ENCODE measurements around the gene PCSK1N.

PCSK1N gene

DNA sequence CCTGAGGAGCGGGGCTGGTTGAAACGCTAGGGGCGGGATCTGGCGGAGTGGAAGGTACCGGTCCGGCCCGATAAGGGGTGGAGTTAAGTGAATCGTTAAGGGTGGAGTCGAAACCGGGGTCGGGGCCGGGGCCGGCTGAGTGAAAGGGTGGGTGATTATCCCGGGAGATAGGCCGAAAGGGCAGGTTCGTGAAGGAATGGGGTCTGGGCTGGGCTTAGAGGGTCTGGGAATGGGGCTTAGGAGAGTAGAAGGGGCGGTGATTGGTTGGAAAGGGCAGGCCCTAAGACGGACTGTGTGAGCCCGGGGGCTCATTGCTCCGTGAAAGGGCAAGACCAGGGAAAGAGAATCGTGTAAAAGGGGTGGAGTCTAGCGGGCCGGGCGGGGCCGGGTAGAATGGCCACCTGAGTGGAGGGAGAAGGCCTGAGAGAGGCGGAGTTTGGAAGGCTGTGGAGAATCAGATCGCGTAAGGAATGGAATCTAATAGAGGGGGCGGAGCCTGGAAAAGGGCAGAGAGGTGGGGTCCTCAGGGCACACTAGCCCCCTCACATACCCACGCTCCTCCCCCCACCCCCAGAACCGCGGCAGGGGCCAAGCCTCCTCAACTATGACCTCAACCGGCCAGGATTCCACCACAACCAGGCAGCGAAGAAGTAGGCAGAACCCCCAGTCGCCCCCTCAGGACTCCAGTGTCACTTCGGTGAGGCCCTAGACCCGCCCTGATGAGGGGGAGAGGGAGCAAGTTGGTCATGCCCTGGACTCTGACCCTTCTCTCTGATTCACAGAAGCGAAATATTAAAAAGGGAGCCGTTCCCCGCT lies 33.1 kb downstream of the PCSK1N start:
- no CpG with 5 or more reads among the region's 40 CpGs for WGBS (ENCODE audit: insufficient coverage, insufficient read length)
- Histone ChIP-seq H3K36me3 (ENCODE audit: control insufficient read depth, insufficient read depth, low read length) (peaks cover 3% of the 10 kb centered on the region; the same call in 1 of the 2 replicates), H3K4me3 (ENCODE audit: low read length) (peak overlapping the region; percentile 94; the same call in 1 of the 2 replicates), H3K27me3 (ENCODE audit: control insufficient read depth, insufficient read depth, low read length) (no peaks in the 10 kb centered on the region), H3K27ac (ENCODE audit: low read length) (no peak overlapping the region), H3K9me3 (ENCODE audit: control insufficient read depth, insufficient read depth, low read length) (no peaks in the 10 kb centered on the region), H3K4me1 (ENCODE audit: control insufficient read depth, insufficient read depth, low read length) (no peaks in the 10 kb centered on the region)
- peak; percentile 55 for DNase-seq (ENCODE audit: low read depth, low spot score)

GRCh38 chrX:48801280-48802088 lies 33.9 kb downstream of the PCSK1N start, which contains the start of gene HDAC6:
HDAC6 (plus strand) TSS chrX:48802067; CDS start chrX:48802693, 626 bp downstream.
- peak; percentile 86 for DNase-seq (ENCODE audit: low read depth, low spot score)
- H3K27me3 ChIP-seq (ENCODE audit: control insufficient read depth, insufficient read depth, low read length), result no peaks in the 10 kb centered on the region
- H3K27ac ChIP-seq (ENCODE audit: low read length), result no peak within 1 kb of the TSS
- peak within 1 kb of the TSS; percentile 98 for H3K4me3 ChIP-seq (ENCODE audit: low read length)
- H3K9me3 ChIP-seq (ENCODE audit: control insufficient read depth, insufficient read depth, low read length), result no peaks in the 10 kb centered on the region
- peaks cover 3% of the 10 kb centered on the region; the same call in 1 of the 2 replicates for H3K36me3 ChIP-seq (ENCODE audit: control insufficient read depth, insufficient read depth, low read length)
- WGBS (ENCODE audit: insufficient coverage, insufficient read length), result no CpG with 5 or more reads among the region's 89 CpGs
- H3K4me1 ChIP-seq (ENCODE audit: control insufficient read depth, insufficient read depth, low read length), result no peaks in the 10 kb centered on the region

DNA sequence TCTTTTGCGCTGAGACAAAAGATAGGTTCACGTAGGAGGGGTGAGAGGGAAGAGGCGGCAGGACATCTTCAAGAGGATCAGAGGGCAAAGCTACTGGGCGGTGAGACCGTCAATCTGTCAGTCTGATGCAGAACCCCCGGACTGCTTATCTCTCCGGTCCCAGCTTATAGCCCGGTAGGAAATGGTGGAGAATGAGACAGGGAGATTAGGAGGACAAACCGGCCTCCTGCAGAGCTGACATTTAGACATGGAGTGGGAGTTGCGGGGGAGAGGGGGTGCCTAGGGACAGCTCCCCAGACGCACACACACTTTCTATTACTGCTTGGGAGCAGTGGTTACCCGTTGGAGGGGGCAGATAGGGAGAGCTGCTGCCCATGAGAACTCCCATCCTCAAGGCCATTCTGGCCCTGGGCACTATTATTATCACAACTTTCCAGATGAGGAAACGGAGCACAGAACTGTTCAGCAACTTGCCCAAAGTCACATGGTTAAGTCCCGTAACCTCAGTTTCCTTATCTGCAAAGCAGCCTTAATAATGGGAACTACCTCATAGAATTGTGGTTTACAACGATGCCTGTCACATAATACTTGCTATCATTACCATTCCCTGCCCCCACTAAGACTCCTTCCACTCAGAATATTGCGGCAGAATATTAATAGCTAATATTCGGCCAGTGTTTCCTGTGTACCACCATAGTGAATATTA lies 34.7 kb downstream of the PCSK1N start:
- Histone ChIP-seq H3K4me1 (ENCODE audit: control insufficient read depth, insufficient read depth, low read length) (no peaks in the 10 kb centered on the region), H3K4me3 (ENCODE audit: low read length) (peak overlapping the region; percentile 98; the same call in 1 of the 2 replicates), H3K36me3 (ENCODE audit: control insufficient read depth, insufficient read depth, low read length) (peaks cover 3% of the 10 kb centered on the region; the same call in 1 of the 2 replicates), H3K9me3 (ENCODE audit: control insufficient read depth, insufficient read depth, low read length) (no peaks in the 10 kb centered on the region), H3K27ac (ENCODE audit: low read length) (no peak overlapping the region), H3K27me3 (ENCODE audit: control insufficient read depth, insufficient read depth, low read length) (no peaks in the 10 kb centered on the region)
- DNase-seq (ENCODE audit: low read depth, low spot score), result no peak
- no CpG with 5 or more reads among the region's 17 CpGs for WGBS (ENCODE audit: insufficient coverage, insufficient read length)

DNA sequence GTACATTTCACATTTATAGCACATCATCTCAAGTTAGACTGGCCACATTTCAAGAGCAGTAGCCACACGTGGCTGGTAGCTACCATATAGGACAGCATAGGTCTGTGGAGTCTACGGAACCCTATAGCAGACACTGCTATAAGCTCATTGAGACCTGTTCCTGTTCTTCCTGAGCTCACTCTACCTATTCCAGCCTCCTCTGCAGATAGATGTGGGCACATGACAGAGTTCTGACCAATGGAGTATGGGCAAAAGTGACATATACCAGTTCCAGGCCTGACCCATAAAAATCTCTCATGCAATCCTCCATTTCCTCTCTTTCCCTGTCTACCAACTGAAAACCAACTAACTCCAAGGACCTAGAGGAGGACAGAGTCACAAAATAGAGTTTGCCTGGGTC lies 37.1 kb downstream of the PCSK1N start:
- H3K36me3 ChIP-seq (ENCODE audit: control insufficient read depth, insufficient read depth, low read length), result no peaks in the 10 kb centered on the region
- WGBS (ENCODE audit: insufficient coverage, insufficient read length), result no CpG with 5 or more reads among the region's 2 CpGs
- no peaks in the 10 kb centered on the region for H3K27me3 ChIP-seq (ENCODE audit: control insufficient read depth, insufficient read depth, low read length)
- H3K4me3 ChIP-seq (ENCODE audit: low read length), result no peak overlapping the region
- H3K27ac ChIP-seq (ENCODE audit: low read length), result no peak overlapping the region
- H3K9me3 ChIP-seq (ENCODE audit: control insufficient read depth, insufficient read depth, low read length), result no peaks in the 10 kb centered on the region
- no peak for DNase-seq (ENCODE audit: low read depth, low spot score)
- H3K4me1 ChIP-seq (ENCODE audit: control insufficient read depth, insufficient read depth, low read length), result no peaks in the 10 kb centered on the region

DNA sequence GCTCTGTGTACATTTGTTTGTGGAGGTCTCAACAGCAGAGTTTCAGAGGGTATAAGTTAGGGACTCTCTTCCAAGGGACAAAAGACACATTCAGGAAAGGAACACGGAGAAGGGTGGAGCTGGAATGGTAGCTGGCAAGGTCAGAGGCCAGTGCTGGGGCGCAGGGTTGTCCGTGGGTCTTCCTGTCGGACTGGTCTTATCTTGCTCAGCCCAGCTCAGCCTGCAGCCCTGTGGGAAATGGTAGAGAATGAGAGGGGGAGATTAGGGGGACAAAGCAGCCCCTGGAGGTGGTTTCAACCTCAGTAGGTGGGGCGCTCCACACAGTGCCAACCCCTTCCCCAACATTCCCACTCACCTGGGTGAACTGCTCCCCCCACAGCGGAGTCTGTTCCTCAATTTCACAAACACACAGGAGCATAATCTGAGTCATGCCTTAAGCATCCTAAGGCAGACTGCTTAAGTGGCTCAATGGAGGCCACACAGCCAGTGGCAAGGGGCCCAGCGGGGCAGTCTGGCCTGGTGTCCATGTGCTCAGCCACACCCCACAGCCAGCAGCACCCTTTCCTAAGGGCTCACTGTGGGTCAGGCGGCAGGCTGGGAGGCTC lies 40.4 kb downstream of the PCSK1N start:
- no CpG with 5 or more reads among the region's 8 CpGs for WGBS (ENCODE audit: insufficient coverage, insufficient read length)
- no peaks in the 10 kb centered on the region for H3K9me3 ChIP-seq (ENCODE audit: control insufficient read depth, insufficient read depth, low read length)
- H3K4me1 ChIP-seq (ENCODE audit: control insufficient read depth, insufficient read depth, low read length), result no peaks in the 10 kb centered on the region
- H3K36me3 ChIP-seq (ENCODE audit: control insufficient read depth, insufficient read depth, low read length), result no peaks in the 10 kb centered on the region
- H3K27me3 ChIP-seq (ENCODE audit: control insufficient read depth, insufficient read depth, low read length), result no peaks in the 10 kb centered on the region
- H3K27ac ChIP-seq (ENCODE audit: low read length), result no peak overlapping the region
- DNase-seq (ENCODE audit: low read depth, low spot score), result no peak
- H3K4me3 ChIP-seq (ENCODE audit: low read length), result no peak overlapping the region

DNA sequence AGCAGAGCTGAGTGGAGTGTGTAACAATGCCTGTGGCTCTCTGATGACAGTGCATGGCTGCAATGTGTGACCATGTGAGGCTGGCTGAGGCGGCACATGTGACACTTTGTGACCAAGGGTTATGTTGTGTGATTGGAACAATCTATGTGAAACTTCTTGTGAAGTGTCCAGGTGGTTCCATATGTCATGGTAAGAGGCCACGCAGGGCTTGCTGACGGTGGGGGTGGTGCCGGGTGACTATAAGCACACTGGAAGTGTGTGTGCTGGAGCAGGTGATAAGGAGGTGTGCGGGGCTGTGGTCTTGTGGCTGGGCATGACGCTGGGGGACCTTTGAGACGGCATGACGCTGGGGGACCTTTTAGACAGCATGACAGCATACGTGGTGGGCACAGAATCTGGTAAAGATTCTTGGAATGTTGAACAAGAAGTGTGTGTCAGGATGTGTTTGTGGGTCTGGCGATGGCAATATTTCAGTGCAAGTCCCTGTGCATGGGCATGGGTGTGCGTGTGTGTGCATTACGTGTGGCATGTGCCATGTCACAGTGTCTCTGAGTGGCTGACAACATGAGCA lies 41.0 kb downstream of the PCSK1N start:
- WGBS (ENCODE audit: insufficient coverage, insufficient read length), result no CpG with 5 or more reads among the region's 12 CpGs
- no peak overlapping the region for H3K27ac ChIP-seq (ENCODE audit: low read length)
- H3K4me1 ChIP-seq (ENCODE audit: control insufficient read depth, insufficient read depth, low read length), result no peaks in the 10 kb centered on the region
- no peaks in the 10 kb centered on the region for H3K27me3 ChIP-seq (ENCODE audit: control insufficient read depth, insufficient read depth, low read length)
- DNase-seq (ENCODE audit: low read depth, low spot score), result no peak
- no peaks in the 10 kb centered on the region for H3K36me3 ChIP-seq (ENCODE audit: control insufficient read depth, insufficient read depth, low read length)
- no peaks in the 10 kb centered on the region for H3K9me3 ChIP-seq (ENCODE audit: control insufficient read depth, insufficient read depth, low read length)
- H3K4me3 ChIP-seq (ENCODE audit: low read length), result no peak overlapping the region

DNA sequence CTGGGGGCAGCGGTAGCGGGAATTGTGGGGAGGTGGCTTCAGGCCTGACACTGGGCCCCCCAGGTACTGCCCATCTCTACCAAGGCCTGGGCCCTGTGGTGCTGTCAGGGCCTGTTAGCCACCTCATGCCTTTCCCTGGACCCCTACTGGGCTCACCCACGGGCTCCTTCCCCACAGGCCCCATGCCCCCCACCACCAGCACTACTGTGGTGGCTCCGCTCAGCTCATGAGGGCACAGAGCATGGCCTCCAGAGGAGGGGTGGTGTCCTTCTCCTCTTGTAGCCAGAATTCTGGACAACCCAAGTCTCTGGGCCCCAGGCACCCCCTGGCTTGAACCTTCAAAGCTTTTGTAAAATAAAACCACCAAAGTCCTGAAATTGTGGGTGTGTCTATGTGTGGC lies 41.5 kb downstream of the PCSK1N start:
- Histone ChIP-seq H3K4me3 (ENCODE audit: low read length) (no peak overlapping the region), H3K36me3 (ENCODE audit: control insufficient read depth, insufficient read depth, low read length) (no peaks in the 10 kb centered on the region), H3K27ac (ENCODE audit: low read length) (no peak overlapping the region), H3K9me3 (ENCODE audit: control insufficient read depth, insufficient read depth, low read length) (no peaks in the 10 kb centered on the region), H3K4me1 (ENCODE audit: control insufficient read depth, insufficient read depth, low read length) (no peaks in the 10 kb centered on the region), H3K27me3 (ENCODE audit: control insufficient read depth, insufficient read depth, low read length) (no peaks in the 10 kb centered on the region)
- no CpG with 5 or more reads among the region's 4 CpGs for WGBS (ENCODE audit: insufficient coverage, insufficient read length)
- no peak for DNase-seq (ENCODE audit: low read depth, low spot score)

DNA sequence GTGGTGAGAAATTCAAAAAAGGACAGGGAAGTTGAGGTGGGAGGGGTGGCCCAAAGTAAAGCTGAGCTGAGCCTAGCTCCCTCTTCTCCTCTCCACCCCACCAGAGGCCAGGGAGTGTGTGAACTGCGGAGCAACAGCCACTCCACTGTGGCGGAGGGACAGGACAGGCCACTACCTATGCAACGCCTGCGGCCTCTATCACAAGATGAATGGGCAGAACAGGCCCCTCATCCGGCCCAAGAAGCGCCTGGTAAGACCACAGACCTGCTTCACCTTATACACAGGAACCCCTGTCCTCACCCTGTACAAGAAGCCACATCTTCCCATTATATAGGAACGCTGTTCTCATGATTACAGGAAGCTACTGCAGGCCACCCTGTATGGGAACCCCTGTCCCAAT lies 43.2 kb downstream of the PCSK1N start:
- Histone ChIP-seq H3K4me1 (ENCODE audit: control insufficient read depth, insufficient read depth, low read length) (no peaks in the 10 kb centered on the region), H3K36me3 (ENCODE audit: control insufficient read depth, insufficient read depth, low read length) (no peaks in the 10 kb centered on the region), H3K27me3 (ENCODE audit: control insufficient read depth, insufficient read depth, low read length) (no peaks in the 10 kb centered on the region), H3K9me3 (ENCODE audit: control insufficient read depth, insufficient read depth, low read length) (no peaks in the 10 kb centered on the region), H3K4me3 (ENCODE audit: low read length) (no peak overlapping the region), H3K27ac (ENCODE audit: low read length) (no peak overlapping the region)
- no CpG with 5 or more reads among the region's 7 CpGs for WGBS (ENCODE audit: insufficient coverage, insufficient read length)
- DNase-seq (ENCODE audit: low read depth, low spot score), result no peak

- WGBS (ENCODE audit: insufficient coverage, insufficient read length), result no CpG with 5 or more reads among the region's 11 CpGs
- H3K9me3 ChIP-seq (ENCODE audit: control insufficient read depth, insufficient read depth, low read length), result no peaks in the 10 kb centered on the region
- no peaks in the 10 kb centered on the region for H3K27me3 ChIP-seq (ENCODE audit: control insufficient read depth, insufficient read depth, low read length)
- no peak overlapping the region for H3K4me3 ChIP-seq (ENCODE audit: low read length)
- DNase-seq (ENCODE audit: low read depth, low spot score), result no peak
- no peaks in the 10 kb centered on the region for H3K36me3 ChIP-seq (ENCODE audit: control insufficient read depth, insufficient read depth, low read length)
- no peak overlapping the region for H3K27ac ChIP-seq (ENCODE audit: low read length)
- no peaks in the 10 kb centered on the region for H3K4me1 ChIP-seq (ENCODE audit: control insufficient read depth, insufficient read depth, low read length)
These were observed 44.2 kb downstream of the PCSK1N start for GRCh38 chrX:48791063-48791820.
